GM12878 (cell line): Measurements from ENCODE around the gene KRT71. TPM values are rescaled to one million over a fixed set of nuclear protein-coding genes. Genes with fewer than 3 reads are reported as not detected.

Experiments
- ATAC-seq: fragments of 200-7000 bp; cut with Tn5 transposase; 3 replicates; pipeline ENCODE4 v1.9.1; 2020; ENCODE audit warnings: mild to moderate bottlenecking, moderate library complexity
- BruUV-seq: library from RNA; stranded (reverse); fragments of 400-500 nt; replicated peaks from 2 replicates; lab custom pipeline; 2021; lab: Mats Ljungman, UMichigan
- CTCF ChIA-PET: fragments of 300-600 bp; sonication (Branson Sonifier 250); formaldehyde crosslinking; extraction: SDS; loops from one replicate; lab custom pipeline; 2021; ENCODE audit warnings: inconsistent platforms; lab: Yijun Ruan, JAX
- POLR2A ChIA-PET: fragments of 350-600 bp; formaldehyde crosslinking; extraction: SDS; loops from one replicate; lab custom pipeline; 2021; ENCODE audit warnings: inconsistent platforms; lab: Charles Lee
- RAD21 ChIA-PET: fragments of 300-600 bp; sonication (Branson Sonifier 250); formaldehyde crosslinking; loops from one replicate; lab custom pipeline; 2023; ENCODE audit warnings: antibody characterized with exemption; ENCODE audit not compliant: unreplicated experiment; lab: Charles Lee
- SMC1A ChIA-PET: fragments of 300-600 bp; sonication (Branson Sonifier 250); formaldehyde crosslinking; loops from one replicate; lab custom pipeline; 2023; ENCODE audit not compliant: unreplicated experiment, uncharacterized antibody; lab: Charles Lee
- DNase-seq: peaks from one replicate; pipeline ENCODE4 v3.0.0-alpha.2; 2011; ENCODE audit warnings: low read depth, low spot score
- FAIRE-seq: peaks from 3 replicates; lab custom pipeline; 2011; peaks lifted over from hg19 to GRCh38; lab: Jason Lieb, UNC
- H2AFZ ChIP-seq: 2 replicates; pipeline ENCODE4 v1.6.0; 2011; ENCODE audit warnings: low read depth, low read length, control low read depth; ENCODE audit not compliant: control insufficient read depth
- H3K27ac ChIP-seq: 2 replicates; pipeline ENCODE4 v1.5.1; 2011; ENCODE audit warnings: control low read depth; ENCODE audit not compliant: control insufficient read depth, insufficient read depth
- H3K27me3 ChIP-seq, 2 experiments: replicated peaks in 1 of 2; 2 replicates each; pipeline versions ENCODE4 v1.6.0 to v1.6.1; 2011; ENCODE audit warnings: low read length in 1 of 2; ENCODE audit not compliant: control insufficient read depth in 2 of 2, insufficient read depth in 2 of 2
- H3K36me3 ChIP-seq, 2 experiments: 2 replicates each; pipeline ENCODE4 v1.5.1; 2011; ENCODE audit warnings: low read length in 1 of 2; ENCODE audit not compliant: control insufficient read depth in 2 of 2, insufficient read depth in 2 of 2
- H3K4me1 ChIP-seq: 2 replicates; pipeline ENCODE4 v1.6.1; 2011; ENCODE audit warnings: mild to moderate bottlenecking, low read length, moderate library complexity, mixed read lengths; ENCODE audit not compliant: control insufficient read depth, insufficient read depth
- H3K4me2 ChIP-seq: 2 replicates; pipeline ENCODE4 v1.6.0; 2011; ENCODE audit warnings: control low read depth; ENCODE audit not compliant: control insufficient read depth, insufficient read depth
- H3K4me3 ChIP-seq: fragments of 200-600 bp; sonication (generic); 2 replicates; pipeline ENCODE4 v1.5.1; 2016
- H3K79me2 ChIP-seq: 2 replicates; pipeline ENCODE4 v1.6.0; 2011; ENCODE audit warnings: low read length; ENCODE audit not compliant: control insufficient read depth, insufficient read depth
- H3K9ac ChIP-seq: 2 replicates; pipeline ENCODE4 v1.8.0; 2011; ENCODE audit warnings: low read length, control low read depth, mixed read lengths; ENCODE audit not compliant: control insufficient read depth, insufficient read depth
- H3K9me3 ChIP-seq: replicated peaks from 3 replicates; pipeline ENCODE4 v1.5.1; 2011; ENCODE audit warnings: mild to moderate bottlenecking, low read length; ENCODE audit not compliant: control insufficient read depth, insufficient read depth
- H4K20me1 ChIP-seq: 2 replicates; pipeline ENCODE4 v1.6.0; 2011; ENCODE audit not compliant: control insufficient read depth, insufficient read depth
- ATF7 ChIP-seq: fragments of 450-650 bp; IDR thresholded peaks from 2 replicates; pipeline ENCODE4 v1.6.1; 2016; ENCODE audit warnings: low read depth, mild to moderate bottlenecking
- EP300 ChIP-seq, 2 experiments: fragments of 150-350 bp in 1 of 2; IDR thresholded peaks; 2 replicates each; pipeline ENCODE4 v1.6.1; 2011 to 2012; ENCODE audit warnings: low read depth in 2 of 2, low read length in 2 of 2, borderline replicate concordance in 1 of 2, improper control_type of control experiment in 1 of 2, inconsistent platforms in 1 of 2; ENCODE audit not compliant: control insufficient read depth in 1 of 2
- HDAC2 ChIP-seq: fragments of 200-600 bp; sonication (generic); IDR thresholded peaks from 2 replicates; pipeline ENCODE4 v1.6.1; 2017
- MLLT1 ChIP-seq: fragments of 450-650 bp; IDR thresholded peaks from 2 replicates; pipeline ENCODE4 v1.6.1; 2016; ENCODE audit warnings: mild to moderate bottlenecking
- MYB ChIP-seq: fragments of 150-350 bp; IDR thresholded peaks from 2 replicates; pipeline ENCODE4 v1.6.1; 2014; ENCODE audit warnings: mild to moderate bottlenecking, low read depth, low read length, borderline replicate concordance
- PAX5 ChIP-seq: IDR thresholded peaks from 2 replicates; pipeline ENCODE4 v1.6.1; 2011; ENCODE audit warnings: low read depth, low read length, borderline replicate concordance
- POLR2AphosphoS2 ChIP-seq: IDR thresholded peaks from 2 replicates; pipeline ENCODE4 v1.6.1; 2011; ENCODE audit warnings: low read depth, mild to moderate bottlenecking, low read length, improper control_type of control experiment, moderate library complexity
- POLR2AphosphoS5 ChIP-seq: IDR thresholded peaks from 2 replicates; pipeline ENCODE4 v1.6.1; 2011; ENCODE audit warnings: mild to moderate bottlenecking, low read length, inconsistent platforms
- RAD51 ChIP-seq: fragments of 450-650 bp; IDR thresholded peaks from 2 replicates; pipeline ENCODE4 v1.6.1; 2016; ENCODE audit warnings: moderate library complexity, mild to moderate bottlenecking, inconsistent platforms
- SMARCA5 ChIP-seq: fragments of 450-650 bp; IDR thresholded peaks from 2 replicates; pipeline ENCODE4 v1.6.1; 2017; ENCODE audit warnings: mild to moderate bottlenecking
- ZBED1 ChIP-seq: IDR thresholded peaks from 2 replicates; pipeline ENCODE4 v1.6.1; 2016; ENCODE audit warnings: borderline replicate concordance
- ZNF622 ChIP-seq: fragments of 450-650 bp; IDR thresholded peaks from 2 replicates; pipeline ENCODE4 v1.6.1; 2017; ENCODE audit warnings: mild to moderate bottlenecking, inconsistent platforms
- WGBS: methylation state at CpG from one replicate; pipeline ENCODE4 v1.1.6; 2016; ENCODE audit warnings: low lambda C conversion rate; ENCODE audit not compliant: insufficient replicate concordance, insufficient coverage; ENCODE audit errors: missing lambda C conversion rate; 5-methylcytosine and 5-hydroxymethylcytosine counted together
- in situ Hi-C: fragments of 300-500 bp; cut with MboI; formaldehyde crosslinking; loops from 9 replicates; pipeline ENCODE4 v1.14.3; 2018; ENCODE audit warnings: mixed read lengths
- intact Hi-C: fragments of 100-400 bp; cut with micrococcal nuclease; formaldehyde crosslinking; loops from one replicate; pipeline ENCODE4 v1.14.2; 2022; ENCODE audit not compliant: unreplicated experiment
- polyA plus RNA-seq, 11 experiments: library from polyadenylated mRNA; depleted of rRNA in 4 of 11; unstranded in 6 of 11; stranded (reverse) in 5 of 11; fragments of >200 nt; fragmentation: Nextera tagmentation in 4 of 11; fragmentation: Illumina TruSeq in 1 of 11; extraction: Ambion mirVana in 4 of 11; extraction: Trizol in 1 of 11; gene quantifications; 1 replicate in 1 of 11; 2 replicates in 10 of 11; pipeline versions ENCODE4 v1.2.1 to v1.2.3, GENCODE V29; 2011 to 2016; ENCODE audit warnings: inconsistent platforms in 2 of 11, missing spikeins in 2 of 11, low read depth in 1 of 11
- total RNA-seq, 4 experiments: library from RNA; depleted of rRNA in 3 of 4; stranded (reverse); fragments of >200 nt in 3 of 4; fragmentation: Illumina TruSeq in 1 of 4; extraction: Trizol in 1 of 4; gene quantifications; 2 replicates each; pipeline versions ENCODE4 v1.2.1 to v1.2.3, GENCODE V29; 2013 to 2021
- TF ChIP-seq, protein P1 (sequence below): IDR thresholded peaks from 2 replicates; pipeline ENCODE4 v1.6.1; 2011; ENCODE audit warnings: low read depth, low read length, improper control_type of control experiment, borderline replicate concordance

Gene KRT71
- total and polyA plus RNA-seq, 10 of the 15 experiments (the other 5 are each of a cell fraction or from before 2014, with no cell fraction given): not detected

DNA sequence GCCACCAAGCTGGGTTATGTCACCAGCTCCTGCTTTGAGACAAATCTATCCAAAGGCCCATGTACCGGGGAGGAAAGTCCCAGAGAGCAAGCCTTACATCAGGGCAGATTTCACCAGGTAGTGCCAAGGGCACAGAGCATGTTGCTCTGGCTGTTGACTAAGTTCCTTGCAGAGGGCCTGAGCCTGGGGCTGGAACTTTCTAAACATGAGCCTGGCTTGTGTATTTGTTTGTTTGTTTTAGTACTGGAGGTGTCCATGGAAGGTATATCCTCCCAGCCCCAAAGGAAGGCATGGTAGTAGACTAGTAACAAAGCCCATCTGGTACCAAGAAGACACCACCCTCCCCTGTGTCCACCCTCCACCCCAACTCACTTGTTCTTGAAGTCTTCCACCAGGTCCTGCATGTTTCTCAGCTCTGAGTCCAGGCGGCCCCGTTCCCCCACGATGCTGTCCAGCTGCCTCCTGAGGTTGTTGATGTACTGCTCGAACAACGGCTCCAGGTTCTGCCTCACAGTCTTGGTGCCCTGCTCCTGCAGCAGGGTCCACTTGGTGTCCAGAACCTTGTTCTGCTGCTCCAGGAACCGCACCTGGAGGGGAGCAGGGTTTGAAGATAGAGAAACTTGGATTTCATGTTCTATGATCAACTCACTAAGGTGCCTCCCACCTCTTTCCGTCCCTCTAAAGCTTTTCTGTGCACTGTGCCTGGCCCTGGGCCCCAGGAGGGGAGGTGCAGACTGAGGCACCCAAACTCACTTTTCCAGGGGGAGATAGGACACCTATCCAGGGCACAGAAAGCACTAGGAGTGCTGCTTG, 34.2 kb downstream of the KRT71 start:
- BruUV-seq: no TSS peak
- H3K4me3 ChIP-seq: no peak overlapping the region
- no peak overlapping the region for H3K4me2 ChIP-seq
- no peaks in the 10 kb centered on the region for H3K9me3 ChIP-seq
- RAD21 ChIA-PET: no interaction called here
- no peaks in the 10 kb centered on the region for H3K36me3 ChIP-seq
- H3K9ac ChIP-seq: no peak overlapping the region
- H4K20me1 ChIP-seq: no peaks in the 10 kb centered on the region
- peaks cover 0 to 4% of the 10 kb centered on the region in 2 experiments; a peak in 3 of 4 replicates for H3K27me3 ChIP-seq
- SMC1A ChIA-PET: interaction anchor here (0.7 kb wide), 1 partner anchor 203 kb away, joined by 4 read pairs; no protein-coding TSS in a partner anchor
- in situ Hi-C loops (no loop called here), intact Hi-C loops (no loop called here)
- no peaks in the 10 kb centered on the region for H3K79me2 ChIP-seq
- H3K4me1 ChIP-seq: no peaks in the 10 kb centered on the region
- no peak for TF ChIP-seq EP300 (IDR thresholded peaks at IDR 0.05; ENCODE audit: borderline replicate concordance in 1 of 2, control insufficient read depth in 1 of 2, low read depth in 2 of 2, low read length in 2 of 2)
- TF ChIP-seq HDAC2: no peak
- no peak for TF ChIP-seq POLR2AphosphoS5
- no peak for TF ChIP-seq PAX5
- TF ChIP-seq POLR2AphosphoS2: no peak
- no peak for TF ChIP-seq ATF7
- TF ChIP-seq ZNF622: no peak
- H3K27ac ChIP-seq: no peak overlapping the region
- no peak for DNase-seq
- FAIRE-seq: no peak
- POLR2A ChIA-PET: interaction anchor here (0.5 kb wide), 1 partner anchor 775 kb away, joined by 3 read pairs; no protein-coding TSS in a partner anchor
- 40% methylated on average over 8 of the region's 8 CpGs for WGBS
- ATAC-seq: no peak
- no peak overlapping the region for H2AFZ ChIP-seq
- CTCF ChIA-PET: no interaction called here

DNA sequence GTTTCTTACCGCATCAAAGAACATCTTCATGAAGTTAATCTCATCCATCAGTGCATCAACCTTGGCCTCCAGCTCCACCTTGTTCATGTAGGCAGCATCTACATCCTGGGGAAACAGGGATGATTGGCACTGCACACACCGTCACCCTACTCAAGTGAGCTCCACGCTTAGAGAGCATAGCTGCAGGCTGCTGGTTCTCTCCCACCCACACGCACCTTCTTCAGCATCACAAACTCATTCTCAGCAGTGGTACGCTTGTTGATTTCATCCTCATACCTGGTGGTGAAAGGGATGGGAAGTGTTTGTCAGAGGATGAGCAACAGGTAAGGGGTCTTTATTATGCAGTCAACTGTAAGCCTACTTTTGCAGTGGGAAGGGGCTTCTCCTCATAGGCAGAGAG, 35.1 kb downstream of the KRT71 start:
- Histone ChIP-seq H3K9ac (no peak overlapping the region), H4K20me1 (no peaks in the 10 kb centered on the region), H2AFZ (no peak overlapping the region), H3K4me2 (no peak overlapping the region), H3K36me3 (no peaks in the 10 kb centered on the region), H3K9me3 (no peaks in the 10 kb centered on the region), H3K79me2 (no peaks in the 10 kb centered on the region), H3K4me1 (no peaks in the 10 kb centered on the region), H3K4me3 (no peak overlapping the region), H3K27ac (no peak overlapping the region), H3K27me3 (peaks cover 0 to 3% of the 10 kb centered on the region in 2 experiments; a peak in 3 of 4 replicates)
- BruUV-seq: no TSS peak
- FAIRE-seq: no peak
- in situ Hi-C loops: no loop called here
- POLR2A ChIA-PET: no interaction called here
- intact Hi-C loops: no loop called here
- no peak for DNase-seq
- RAD21 ChIA-PET: no interaction called here
- no peak for ATAC-seq
- whole genome bisulfite sequencing: 7% methylated on average over 5 of the region's 5 CpGs
- TF ChIP-seq MYB (no peak), RAD51 (no peak), ZBED1 (no peak), SMARCA5 (no peak), MLLT1 (no peak)
- TF ChIP-seq, protein P1, sequence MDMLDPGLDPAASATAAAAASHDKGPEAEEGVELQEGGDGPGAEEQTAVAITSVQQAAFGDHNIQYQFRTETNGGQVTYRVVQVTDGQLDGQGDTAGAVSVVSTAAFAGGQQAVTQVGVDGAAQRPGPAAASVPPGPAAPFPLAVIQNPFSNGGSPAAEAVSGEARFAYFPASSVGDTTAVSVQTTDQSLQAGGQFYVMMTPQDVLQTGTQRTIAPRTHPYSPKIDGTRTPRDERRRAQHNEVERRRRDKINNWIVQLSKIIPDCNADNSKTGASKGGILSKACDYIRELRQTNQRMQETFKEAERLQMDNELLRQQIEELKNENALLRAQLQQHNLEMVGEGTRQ: no peak
- CTCF ChIA-PET: no interaction called here
- SMC1A ChIA-PET: no interaction called here
